CD4-positive, alpha-beta T cell treated with Interleukin-4 for 1 hour (primary cell): ENCODE data around the gene HOXB7.

ENCODE experiments used
- DNase-seq, 2 donors: peaks; one replicate each; pipeline ENCODE4 v3.0.0-alpha.2; 2020 to 2022

Gene HOXB7

GRCh38 chr17:48577946-48578615, 32.7 kb downstream of the HOXB7 start, which contains the start of gene HOXB4:
Gene HOXB4 (minus strand): TSS chr17:48578350. CDS start chr17:48578319, 31 bp downstream.
- DNase-seq, result peak; percentile 60 to 78

- DNase-seq, result no peak
These were observed 33.4 kb downstream of the HOXB7 start for GRCh38 chr17:48577330-48577945.

- DNase-seq, result no peak
These were observed 34.1 kb downstream of the HOXB7 start for GRCh38 chr17:48576479-48577309.

- no peak for DNase-seq
These were observed 34.9 kb downstream of the HOXB7 start for GRCh38 chr17:48575673-48576478.

- DNase-seq, result no peak
These were observed 35.7 kb downstream of the HOXB7 start for GRCh38 chr17:48575066-48575582.

GRCh38 chr17:48574505-48575065, 36.2 kb downstream of the HOXB7 start:
- DNase-seq, result no peak

GRCh38 chr17:48571826-48572417, 38.9 kb downstream of the HOXB7 start:
- DNase-seq, result no peak

GRCh38 chr17:48571024-48571818, 39.6 kb downstream of the HOXB7 start:
- DNase-seq, result no peak

GRCh38 chr17:48570325-48571023, 40.3 kb downstream of the HOXB7 start:
- no peak for DNase-seq

GRCh38 chr17:48569674-48570324, 41.0 kb downstream of the HOXB7 start:
- no peak for DNase-seq

- no peak for DNase-seq
These were observed 41.6 kb downstream of the HOXB7 start for GRCh38 chr17:48569240-48569582.

GRCh38 chr17:48568499-48569239, 42.1 kb downstream of the HOXB7 start:
- DNase-seq, result no peak

GRCh38 chr17:48567646-48568354, 43.0 kb downstream of the HOXB7 start:
- no peak for DNase-seq

- DNase-seq, result no peak
These were observed 43.6 kb downstream of the HOXB7 start for GRCh38 chr17:48567209-48567608.

GRCh38 chr17:48566717-48567116, 44.1 kb downstream of the HOXB7 start:
- DNase-seq, result no peak

- DNase-seq, result no peak
These were observed 44.7 kb downstream of the HOXB7 start for GRCh38 chr17:48565925-48566710.

GRCh38 chr17:48565022-48565554, 45.7 kb downstream of the HOXB7 start:
- no peak for DNase-seq
